ENCODE measurements around the gene ZNF778.
"Not testable (repeated sequence)": the region's sequence is repeated elsewhere in the genome, so short reads cannot be mapped to it uniquely, and the experiment has no call there.

- TF ChIP-seq CTCF, POLR2A (IDR thresholded peaks at IDR 0.05): not testable (repeated sequence)
Observed at GRCh38 chr16:89192186-89192955, 25.1 kb upstream of the ZNF778 start.
